GM12891 (cell line): ENCODE results near the gene PET100.

Experiments
- POLR2A ChIP-seq: IDR thresholded peaks from 2 replicates; pipeline ENCODE4 v1.6.1; 2011; ENCODE audit warnings: low read depth, low read length, control low read depth
- POLR2AphosphoS5 ChIP-seq: IDR thresholded peaks from 2 replicates; pipeline ENCODE4 v1.6.1; 2011; ENCODE audit warnings: low read depth, low read length, control low read depth
- SPI1 ChIP-seq: IDR thresholded peaks from 2 replicates; pipeline ENCODE4 v1.6.1; 2011; ENCODE audit warnings: low read depth, low read length, control low read depth

DNA sequence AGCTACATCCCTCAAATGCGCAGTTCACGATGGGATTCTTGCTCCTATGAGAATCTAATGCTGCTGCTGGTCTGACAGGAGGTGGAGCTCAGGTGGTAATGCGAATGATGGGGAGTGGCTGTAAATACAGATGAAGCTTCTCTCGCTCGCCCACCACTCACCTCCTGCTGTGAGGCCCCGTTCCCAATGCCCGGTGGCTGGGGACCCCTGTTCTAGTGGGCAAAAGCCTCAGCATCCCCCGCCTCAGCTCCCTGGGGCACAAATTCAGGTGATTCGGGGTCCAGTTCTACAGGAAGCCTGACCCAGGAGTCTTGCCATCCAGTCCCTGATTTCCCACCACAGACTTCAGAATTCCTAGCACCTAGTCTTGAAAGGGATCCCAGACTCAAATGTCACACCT, 42.9 kb downstream of the PET100 start:
- TF ChIP-seq POLR2A (no peak), POLR2AphosphoS5 (no peak), SPI1 (no peak)
